ENCODE measurements around the gene CYREN.

Gene CYREN

DNA sequence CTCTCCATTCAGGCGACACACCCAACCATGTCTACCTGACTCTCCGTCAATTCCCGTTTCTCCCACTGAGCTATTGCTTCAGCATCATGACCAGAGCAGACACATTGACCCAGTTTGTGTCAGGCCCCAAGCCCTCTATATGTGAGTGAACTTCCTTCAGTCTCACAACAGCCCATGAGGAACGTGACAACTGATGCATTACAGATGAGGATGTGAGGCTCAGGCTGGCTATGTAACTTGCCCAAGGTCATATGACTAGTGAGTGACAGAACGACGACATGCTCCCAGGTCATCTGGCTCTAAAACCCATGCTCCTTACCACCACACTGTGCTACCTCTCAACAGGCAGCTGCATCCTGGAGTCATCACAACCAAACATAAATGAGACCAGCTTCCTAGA lies 19.0 kb downstream of the CYREN start:
- H3K36me3 ChIP-seq (ENCODE audit: low read depth) = no peaks in the 10 kb centered on the region
- TF ChIP-seq, protein P1, sequence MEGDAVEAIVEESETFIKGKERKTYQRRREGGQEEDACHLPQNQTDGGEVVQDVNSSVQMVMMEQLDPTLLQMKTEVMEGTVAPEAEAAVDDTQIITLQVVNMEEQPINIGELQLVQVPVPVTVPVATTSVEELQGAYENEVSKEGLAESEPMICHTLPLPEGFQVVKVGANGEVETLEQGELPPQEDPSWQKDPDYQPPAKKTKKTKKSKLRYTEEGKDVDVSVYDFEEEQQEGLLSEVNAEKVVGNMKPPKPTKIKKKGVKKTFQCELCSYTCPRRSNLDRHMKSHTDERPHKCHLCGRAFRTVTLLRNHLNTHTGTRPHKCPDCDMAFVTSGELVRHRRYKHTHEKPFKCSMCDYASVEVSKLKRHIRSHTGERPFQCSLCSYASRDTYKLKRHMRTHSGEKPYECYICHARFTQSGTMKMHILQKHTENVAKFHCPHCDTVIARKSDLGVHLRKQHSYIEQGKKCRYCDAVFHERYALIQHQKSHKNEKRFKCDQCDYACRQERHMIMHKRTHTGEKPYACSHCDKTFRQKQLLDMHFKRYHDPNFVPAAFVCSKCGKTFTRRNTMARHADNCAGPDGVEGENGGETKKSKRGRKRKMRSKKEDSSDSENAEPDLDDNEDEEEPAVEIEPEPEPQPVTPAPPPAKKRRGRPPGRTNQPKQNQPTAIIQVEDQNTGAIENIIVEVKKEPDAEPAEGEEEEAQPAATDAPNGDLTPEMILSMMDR (IDR thresholded peaks at IDR 0.05; ENCODE audit: poor library complexity, severe bottlenecking) = no peak
- H3K27me3 ChIP-seq (ENCODE audit: insufficient read depth, poor library complexity, severe bottlenecking) = no peaks in the 10 kb centered on the region
- H3K4me3 ChIP-seq (ENCODE audit: severe bottlenecking) = no peak overlapping the region
- H3K9me3 ChIP-seq (ENCODE audit: severe bottlenecking) = no peaks in the 10 kb centered on the region
- DNase-seq (ENCODE audit: low spot score) = no peak
- ATAC-seq (ENCODE audit: low read depth) = no peak
- no peaks in the 10 kb centered on the region for H3K4me1 ChIP-seq (ENCODE audit: insufficient read depth, poor library complexity, severe bottlenecking)
- no peak overlapping the region for H3K27ac ChIP-seq (ENCODE audit: poor library complexity, severe bottlenecking)

DNA sequence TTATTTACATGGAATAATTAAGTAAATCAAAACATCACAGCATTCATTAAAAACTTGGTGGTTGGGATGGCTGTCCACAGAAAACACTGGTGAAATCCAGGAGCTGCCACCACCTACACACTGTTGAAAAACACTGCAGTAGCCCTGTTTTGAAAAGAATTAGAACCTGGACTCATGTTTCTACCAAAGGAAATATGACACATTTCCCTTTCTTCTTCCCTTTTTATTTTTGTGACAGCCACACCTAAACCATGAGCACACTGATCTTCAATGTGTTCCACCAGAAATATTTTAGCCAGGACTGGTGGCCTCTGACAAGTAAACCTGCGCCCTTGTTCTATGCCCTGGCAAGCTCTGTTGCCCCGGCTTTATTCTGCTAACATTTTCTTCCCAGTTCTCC lies 19.4 kb downstream of the CYREN start:
- Histone ChIP-seq H3K27ac (ENCODE audit: poor library complexity, severe bottlenecking) (no peak overlapping the region), H3K27me3 (ENCODE audit: insufficient read depth, poor library complexity, severe bottlenecking) (no peaks in the 10 kb centered on the region), H3K4me3 (ENCODE audit: severe bottlenecking) (no peak overlapping the region), H3K36me3 (ENCODE audit: low read depth) (no peaks in the 10 kb centered on the region), H3K9me3 (ENCODE audit: severe bottlenecking) (no peaks in the 10 kb centered on the region), H3K4me1 (ENCODE audit: insufficient read depth, poor library complexity, severe bottlenecking) (no peaks in the 10 kb centered on the region)
- DNase-seq (ENCODE audit: low spot score) (no peak), ATAC-seq (ENCODE audit: low read depth) (no peak)
- TF ChIP-seq, protein P1 (IDR thresholded peaks at IDR 0.05; ENCODE audit: poor library complexity, severe bottlenecking) = no peak

DNA sequence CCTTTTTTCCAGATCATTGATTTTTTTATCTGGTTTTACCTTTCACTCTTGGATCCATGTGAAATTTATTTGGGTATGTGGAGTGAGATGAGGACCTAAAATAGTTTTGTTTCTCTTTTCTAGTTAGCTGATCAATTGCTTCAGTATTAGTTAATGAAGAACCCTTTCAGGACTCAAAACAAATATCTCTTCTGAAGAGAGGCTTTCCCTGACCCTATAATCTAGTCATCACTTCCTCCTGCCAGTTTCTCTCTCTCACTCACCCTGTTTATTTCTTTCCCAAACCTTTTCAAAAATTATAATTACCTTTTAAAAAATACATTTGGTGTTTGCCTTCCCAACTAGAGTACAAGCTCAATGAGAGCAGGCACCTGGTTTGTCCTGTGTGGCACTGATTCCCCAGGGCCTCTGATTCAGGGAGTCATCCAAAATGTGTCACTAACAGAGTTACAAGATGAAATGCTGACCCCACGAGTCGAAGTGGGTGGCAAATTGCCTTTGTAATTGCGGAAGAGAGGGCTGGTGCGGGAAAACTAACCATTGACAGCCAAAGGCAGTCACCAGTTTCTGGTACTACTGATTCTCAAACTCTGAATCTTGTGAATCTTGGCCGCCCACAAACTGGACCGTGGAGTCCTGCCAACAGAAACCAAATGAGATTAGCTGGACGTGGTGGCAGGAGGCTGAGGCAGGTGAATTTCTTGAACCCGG lies 20.3 kb downstream of the CYREN start:
- Histone ChIP-seq H3K4me1 (ENCODE audit: insufficient read depth, poor library complexity, severe bottlenecking) (no peaks in the 10 kb centered on the region), H3K27ac (ENCODE audit: poor library complexity, severe bottlenecking) (no peak overlapping the region), H3K36me3 (ENCODE audit: low read depth) (no peaks in the 10 kb centered on the region), H3K9me3 (ENCODE audit: severe bottlenecking) (no peaks in the 10 kb centered on the region), H3K4me3 (ENCODE audit: severe bottlenecking) (no peak overlapping the region), H3K27me3 (ENCODE audit: insufficient read depth, poor library complexity, severe bottlenecking) (no peaks in the 10 kb centered on the region)
- no peak for ATAC-seq (ENCODE audit: low read depth)
- TF ChIP-seq, protein P1 (IDR thresholded peaks at IDR 0.05; ENCODE audit: poor library complexity, severe bottlenecking) = no peak
- DNase-seq (ENCODE audit: low spot score) = no peak

DNA sequence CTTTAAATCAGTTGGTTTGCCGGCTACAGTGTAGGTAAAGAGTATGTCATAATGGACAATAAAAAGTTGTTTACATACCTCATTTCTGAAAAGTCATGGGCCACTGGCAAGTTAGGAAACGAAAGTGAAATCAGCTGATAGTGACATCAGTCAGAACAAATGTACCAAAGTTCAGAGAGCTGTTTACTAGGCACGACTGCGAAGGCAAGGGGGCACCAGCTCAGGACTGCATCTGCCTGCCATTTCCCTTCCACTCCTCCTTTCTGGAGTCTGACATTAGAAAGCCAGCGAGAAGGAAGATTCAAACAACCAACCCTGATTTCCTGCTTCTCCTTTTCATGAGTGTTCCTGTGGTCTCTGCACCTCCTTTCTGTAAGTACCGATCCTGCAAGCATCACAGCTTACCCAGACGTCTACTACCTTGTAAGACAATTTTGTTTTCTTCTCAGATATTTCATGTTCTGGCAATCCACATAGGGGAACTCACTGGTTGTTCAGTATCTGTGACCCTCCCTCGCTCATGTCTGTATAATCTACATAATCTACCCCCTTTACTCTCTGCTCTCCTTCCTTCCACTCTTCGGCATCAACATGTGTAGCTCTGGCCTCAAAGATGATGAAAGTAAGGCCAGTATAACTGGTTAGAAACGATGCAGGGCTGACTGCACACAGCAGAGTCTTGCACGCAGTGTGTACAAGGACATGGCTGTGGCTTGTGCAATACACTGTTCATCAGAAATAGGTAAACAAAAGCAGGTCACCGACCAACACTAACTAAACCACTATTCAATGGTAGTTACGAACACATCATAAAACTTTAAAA lies 22.4 kb downstream of the CYREN start, which contains the start of gene TMEM140:
Gene TMEM140 (plus strand): TSS at position 174 of the 823 bp plus-strand sequence. CDS start 16,370 bp downstream, outside the sequence.
- ATAC-seq (ENCODE audit: low read depth) (peak; percentile 70), DNase-seq (ENCODE audit: low spot score) (no peak)

More for the DNA sequence above, 22.4 kb downstream of the CYREN start, which contains the start of gene TMEM140:
- Histone ChIP-seq H3K9me3 (ENCODE audit: severe bottlenecking) (no peaks in the 10 kb centered on the region), H3K36me3 (ENCODE audit: low read depth) (no peaks in the 10 kb centered on the region), H3K4me3 (ENCODE audit: severe bottlenecking) (peak within 1 kb of the TSS; percentile 21), H3K27me3 (ENCODE audit: insufficient read depth, poor library complexity, severe bottlenecking) (no peaks in the 10 kb centered on the region), H3K4me1 (ENCODE audit: insufficient read depth, poor library complexity, severe bottlenecking) (no peaks in the 10 kb centered on the region), H3K27ac (ENCODE audit: poor library complexity, severe bottlenecking) (no peak within 1 kb of the TSS)
- TF ChIP-seq, protein P1 (IDR thresholded peaks at IDR 0.05; ENCODE audit: poor library complexity, severe bottlenecking) = no peak

All from RWPE2 (cell line).